CD14-positive monocyte (primary cell): ENCODE results near the gene AFG1L. TPM values are rescaled to one million over a fixed set of nuclear protein-coding genes. Genes with fewer than 3 reads are reported as not detected.

Experiments
- DNase-seq, 3 donors: peaks; one replicate each; pipeline ENCODE4 v3.0.0-alpha.2; 2011 to 2022
- H2AFZ ChIP-seq: 2 replicates; pipeline ENCODE4 v1.6.0; 2012; ENCODE audit warnings: mild to moderate bottlenecking, low read depth, low read length, inconsistent platforms; ENCODE audit not compliant: insufficient read depth, poor library complexity, severe bottlenecking
- H3K27ac ChIP-seq, 2 donors: 1 replicate in 1 of 2; 2 replicates in 1 of 2; pipeline ENCODE4 v1.5.1; 2012 to 2013; ENCODE audit warnings: low read length in 2 of 2, control low read depth in 1 of 2, inconsistent platforms in 1 of 2, low read depth in 1 of 2, mild to moderate bottlenecking in 1 of 2
- H3K27me3 ChIP-seq, 2 donors: one replicate each; pipeline versions ENCODE4 v1.6.0 to v1.6.1; 2011 to 2013; ENCODE audit warnings: low read length in 2 of 2; ENCODE audit not compliant: control insufficient read depth in 2 of 2, insufficient read depth in 2 of 2
- H3K36me3 ChIP-seq, 2 donors: replicated peaks in 1 of 2; 1 replicate in 1 of 2; 2 replicates in 1 of 2; pipeline versions ENCODE4 v1.5.1 to v1.6.1; 2012 to 2013; ENCODE audit warnings: low read length in 2 of 2, control low read depth in 1 of 2, inconsistent platforms in 1 of 2, mild to moderate bottlenecking in 1 of 2; ENCODE audit not compliant: insufficient read depth in 2 of 2, control insufficient read depth in 1 of 2
- H3K4me1 ChIP-seq, 2 donors: 1 replicate in 1 of 2; 2 replicates in 1 of 2; pipeline versions ENCODE4 v1.5.1 to v1.6.1; 2012 to 2013; ENCODE audit warnings: low read length in 2 of 2, control low read depth in 1 of 2, inconsistent platforms in 1 of 2, mild to moderate bottlenecking in 1 of 2, moderate library complexity in 1 of 2; ENCODE audit not compliant: insufficient read depth in 2 of 2, control insufficient read depth in 1 of 2
- H3K4me2 ChIP-seq: replicated peaks from 2 replicates; pipeline ENCODE3; 2012; ENCODE audit warnings: low read length, moderate library complexity, mild to moderate bottlenecking; ENCODE audit not compliant: poor library complexity, severe bottlenecking; ENCODE audit errors: extremely low read depth
- H3K4me3 ChIP-seq, 3 experiments: fragments of 200-600 bp in 1 of 3; sonication (generic) in 1 of 3; replicated peaks in 1 of 3; 1 replicate in 2 of 3; 2 replicates in 1 of 3; pipeline ENCODE4 v1.5.1; 2011 to 2013; ENCODE audit warnings: low read length in 3 of 3, mild to moderate bottlenecking in 3 of 3, control low read depth in 2 of 3, low read depth in 2 of 3, inconsistent platforms in 1 of 3, moderate library complexity in 1 of 3
- H3K79me2 ChIP-seq: 2 replicates; pipeline ENCODE4 v1.6.0; 2012; ENCODE audit warnings: mild to moderate bottlenecking, control low read depth, inconsistent platforms, low read length, moderate library complexity; ENCODE audit not compliant: insufficient read depth
- H3K9ac ChIP-seq: 2 replicates; pipeline ENCODE4 v1.6.0; 2017; ENCODE audit warnings: low read length, mild to moderate bottlenecking; ENCODE audit not compliant: insufficient read depth, poor library complexity, severe bottlenecking
- H3K9me3 ChIP-seq, 2 donors: replicated peaks in 1 of 2; 1 replicate in 1 of 2; 2 replicates in 1 of 2; pipeline versions ENCODE4 v1.5.1 to v1.6.1; 2012 to 2013; ENCODE audit warnings: low read length in 2 of 2, control low read depth in 1 of 2; ENCODE audit not compliant: control insufficient read depth in 1 of 2, insufficient read depth in 1 of 2
- H4K20me1 ChIP-seq: 2 replicates; pipeline ENCODE4 v1.6.0; 2012; ENCODE audit warnings: mild to moderate bottlenecking, low read length, control low read depth, moderate library complexity; ENCODE audit not compliant: insufficient read depth
- H3K27ac Mint-ChIP-seq, 7 donors: one replicate each; pipeline ENCODE4 v1.8.0; 2020; ENCODE audit warnings: mild to moderate bottlenecking in 7 of 7, mixed read lengths in 7 of 7, moderate library complexity in 6 of 7, inconsistent platforms in 2 of 7
- H3K27me3 Mint-ChIP-seq, 3 donors: one replicate each; pipeline ENCODE4 v1.8.0; 2021 to 2022; ENCODE audit warnings: low read depth in 3 of 3, mild to moderate bottlenecking in 3 of 3, mixed read lengths in 3 of 3, moderate library complexity in 3 of 3, inconsistent platforms in 1 of 3
- H3K36me3 Mint-ChIP-seq, 2 donors: one replicate each; pipeline ENCODE4 v1.8.0; 2020; ENCODE audit warnings: mixed read lengths in 2 of 2, inconsistent platforms in 1 of 2, mild to moderate bottlenecking in 1 of 2
- H3K4me1 Mint-ChIP-seq: one replicate; pipeline ENCODE4 v1.8.0; 2020; ENCODE audit warnings: mild to moderate bottlenecking, mixed read lengths
- H3K4me3 Mint-ChIP-seq, 2 donors: one replicate each; pipeline ENCODE4 v1.8.0; 2020; ENCODE audit warnings: mild to moderate bottlenecking in 2 of 2, mixed read lengths in 2 of 2, moderate library complexity in 1 of 2
- H3K9me3 Mint-ChIP-seq, 7 donors: one replicate each; pipeline ENCODE4 v1.8.0; 2020 to 2022; ENCODE audit warnings: mixed read lengths in 7 of 7, mild to moderate bottlenecking in 6 of 7, moderate library complexity in 6 of 7, inconsistent platforms in 2 of 7
- CTCF ChIP-seq: fragments of 200-600 bp; IDR thresholded peaks from one replicate; pipeline ENCODE4 v1.8.0; 2022; ENCODE audit warnings: antibody characterized with exemption, mild to moderate bottlenecking
- WGBS: methylation state at CpG from one replicate; pipeline ENCODE4 v1.1.5; 2013; ENCODE audit warnings: missing lambda C conversion rate; ENCODE audit not compliant: insufficient coverage; 5-methylcytosine and 5-hydroxymethylcytosine counted together
- intact Hi-C, 2 donors: fragments of 100-400 bp; cut with micrococcal nuclease; formaldehyde crosslinking; loops; one replicate each; pipeline versions ENCODE4 v1.15.0 to v1.15.1; 2023
- polyA plus RNA-seq, 3 donors: library from polyadenylated mRNA; depleted of rRNA in 1 of 3; unstranded in 2 of 3; stranded (reverse) in 1 of 3; fragments of 300-500 nt in 2 of 3; fragments of >200 nt in 1 of 3; fragmentation: Illumina TruSeq in 2 of 3; gene quantifications; 1 replicate in 2 of 3; 2 replicates in 1 of 3; pipeline ENCODE4 v1.2.3, GENCODE V29; 2012 to 2021

AFG1L gene
- polyA plus RNA-seq, 3 donors = 0.95 to 2.8 (median 2.7) TPM

- H3K4me3 ChIP-seq = no peak overlapping the region
- intact Hi-C loops = no loop called here
- H3K27me3 Mint-ChIP-seq = no peaks in the 10 kb centered on the region
- no peak overlapping the region for H3K27ac Mint-ChIP-seq
- H3K4me1 ChIP-seq = peaks cover 6 to 15% of the 10 kb centered on the region in 2 donors
- H3K36me3 Mint-ChIP-seq = peaks cover 12% of the 10 kb centered on the region in 2 donors
- H2AFZ ChIP-seq = no peak overlapping the region
- H3K4me3 Mint-ChIP-seq = no peak overlapping the region
- H3K79me2 ChIP-seq = no peaks in the 10 kb centered on the region
- TF ChIP-seq CTCF = no peak
- no peaks in the 10 kb centered on the region for H3K27me3 ChIP-seq
- 85% methylated on average over 2 of the region's 3 CpGs for WGBS
- no peaks in the 10 kb centered on the region for H3K36me3 ChIP-seq
- no peaks in the 10 kb centered on the region for H4K20me1 ChIP-seq
- no peak overlapping the region for H3K27ac ChIP-seq
- H3K9ac ChIP-seq = no peak overlapping the region
- no peaks in the 10 kb centered on the region for H3K9me3 ChIP-seq
- DNase-seq = no peak
- H3K9me3 Mint-ChIP-seq = no peaks in the 10 kb centered on the region
- peaks cover 10% of the 10 kb centered on the region for H3K4me1 Mint-ChIP-seq
- no peak overlapping the region for H3K4me2 ChIP-seq
These were observed 73.7 kb downstream of the AFG1L start for GRCh38 chr6:108368431-108369030.

- H3K4me3 ChIP-seq = no peak overlapping the region
- H3K9me3 Mint-ChIP-seq = peaks cover 0 to 9% (median 2%) of the 10 kb centered on the region in 7 donors
- H3K27me3 Mint-ChIP-seq = peaks cover 0 to 2% (median 1%) of the 10 kb centered on the region in 3 donors
- no peak overlapping the region for H3K27ac Mint-ChIP-seq
- H3K27me3 ChIP-seq = no peaks in the 10 kb centered on the region
- no peaks in the 10 kb centered on the region for H3K4me1 Mint-ChIP-seq
- H3K4me2 ChIP-seq = no peak overlapping the region
- no CpG with 5 or more reads among the region's 3 CpGs for WGBS
- no peak overlapping the region for H3K9ac ChIP-seq
- no peak overlapping the region for H3K4me3 Mint-ChIP-seq
- H3K36me3 Mint-ChIP-seq = peaks cover 30 to 38% of the 10 kb centered on the region in 2 donors
- H4K20me1 ChIP-seq = no peaks in the 10 kb centered on the region
- TF ChIP-seq CTCF = no peak
- intact Hi-C loops = no loop called here
- H3K27ac ChIP-seq = no peak overlapping the region
- no peaks in the 10 kb centered on the region for H3K9me3 ChIP-seq
- peaks cover 0 to 10% of the 10 kb centered on the region in 2 donors for H3K36me3 ChIP-seq
- no peak overlapping the region for H2AFZ ChIP-seq
- H3K79me2 ChIP-seq = no peaks in the 10 kb centered on the region
- DNase-seq = no peak
- H3K4me1 ChIP-seq = no peaks in the 10 kb centered on the region
These were observed 86.0 kb downstream of the AFG1L start for GRCh38 chr6:108380876-108381275.
